ENCODE results near the gene PPARD. TPM values are rescaled to one million over a fixed set of nuclear protein-coding genes. Genes with fewer than 3 reads are reported as not detected.
"Not testable (repeated sequence)": the region's sequence is repeated elsewhere in the genome, so short reads cannot be mapped to it uniquely, and the experiment has no call there.

The PPARD gene
- polyA plus RNA-seq, 3 donors = 5.9 to 22.9 (median 14.3) TPM

- H3K27ac ChIP-seq (ENCODE audit: low read depth, low read length) = no peak overlapping the region
- 25 to 82% (median 37%) methylated on average over 8 of the region's 8 CpGs for WGBS, 3 donors
Measured at GRCh38 chr6:35370124-35370741, 27.9 kb downstream of the PPARD start.

GRCh38 chr6:35370785-35371493 is 28.6 kb downstream of the PPARD start:
- 50 to 79% (median 55%) methylated on average over 8 to 9 of the region's 9 CpGs for WGBS, 3 donors
- no peak overlapping the region for H3K27ac ChIP-seq (ENCODE audit: low read depth, low read length)

- no peak overlapping the region for H3K27ac ChIP-seq (ENCODE audit: low read depth, low read length)
- WGBS, 3 donors = 79 to 91% (median 83%) methylated on average over 8 of the region's 8 CpGs
Measured at GRCh38 chr6:35371494-35372262, 29.3 kb downstream of the PPARD start.

- no peak overlapping the region for H3K27ac ChIP-seq (ENCODE audit: low read depth, low read length)
Measured at GRCh38 chr6:35372633-35373032, 30.3 kb downstream of the PPARD start.

- WGBS, 3 donors = 88 to 96% (median 93%) methylated on average over 2 of the region's 2 CpGs
- H3K27ac ChIP-seq (ENCODE audit: low read depth, low read length) = no peak overlapping the region
Measured at GRCh38 chr6:35376281-35376680, 33.9 kb downstream of the PPARD start.

GRCh38 chr6:35377002-35377401 is 34.6 kb downstream of the PPARD start:
- H3K27ac ChIP-seq (ENCODE audit: low read depth, low read length) = no peak overlapping the region
- WGBS, 3 donors = 75 to 79% (median 78%) methylated on average over 7 of the region's 7 CpGs

- no peak overlapping the region for H3K27ac ChIP-seq (ENCODE audit: low read depth, low read length)
- 91 to 95% (median 93%) methylated on average over 2 of the region's 2 CpGs for WGBS, 3 donors
Measured at GRCh38 chr6:35378261-35378660, 35.9 kb downstream of the PPARD start.

GRCh38 chr6:35381132-35381531 is 38.8 kb downstream of the PPARD start:
- no peak overlapping the region for H3K27ac ChIP-seq (ENCODE audit: low read depth, low read length)
- 97% methylated on average over 6 of the region's 6 CpGs for WGBS, 3 donors

- 75 to 88% (median 84%) methylated on average over 6 of the region's 6 CpGs for WGBS, 3 donors
- no peak overlapping the region for H3K27ac ChIP-seq (ENCODE audit: low read depth, low read length)
Measured at GRCh38 chr6:35382015-35382414, 39.7 kb downstream of the PPARD start.

- H3K27ac ChIP-seq (ENCODE audit: low read depth, low read length) = no peak overlapping the region
- 59 to 74% (median 68%) methylated on average over 12 of the region's 14 CpGs for WGBS, 3 donors
Measured at GRCh38 chr6:35385457-35386202, 43.3 kb downstream of the PPARD start.

- WGBS, 3 donors = 74 to 82% (median 81%) methylated on average over 4 of the region's 4 CpGs
- H3K27ac ChIP-seq (ENCODE audit: low read depth, low read length) = no peak overlapping the region
Measured at GRCh38 chr6:35386989-35387388, 44.6 kb downstream of the PPARD start.

- WGBS, 3 donors = 76 to 86% (median 79%) methylated on average over 5 of the region's 5 CpGs
Measured at GRCh38 chr6:35388030-35388429, 45.7 kb downstream of the PPARD start.

GRCh38 chr6:35388772-35389352 is 46.5 kb downstream of the PPARD start:
- no peak overlapping the region for H3K27ac ChIP-seq (ENCODE audit: low read depth, low read length)
- 96 to 99% (median 97%) methylated on average over 5 of the region's 5 CpGs for WGBS, 3 donors

More at GRCh38 chr6:35388030-35388429, 45.7 kb downstream of the PPARD start:
- H3K27ac ChIP-seq (ENCODE audit: low read depth, low read length) = no peak overlapping the region

- WGBS, 3 donors = 93 to 95% (median 94%) methylated on average over 9 of the region's 9 CpGs
- H3K27ac ChIP-seq (ENCODE audit: low read depth, low read length) = not testable (repeated sequence)
Measured at GRCh38 chr6:35389386-35389785, 47.0 kb downstream of the PPARD start.

GRCh38 chr6:35391240-35391968 is 49.0 kb downstream of the PPARD start:
- no peak overlapping the region for H3K27ac ChIP-seq (ENCODE audit: low read depth, low read length)
- 70 to 79% (median 71%) methylated on average over 7 of the region's 7 CpGs for WGBS, 3 donors

GRCh38 chr6:35392111-35392702 is 49.8 kb downstream of the PPARD start:
- WGBS, 3 donors = 49 to 78% (median 76%) methylated on average over 12 of the region's 12 CpGs
- no peak overlapping the region for H3K27ac ChIP-seq (ENCODE audit: low read depth, low read length)

Data from adipose tissue (tissue), 3 donors.